ENCODE results near the gene ADGRG6. TPM values are rescaled to one million over a fixed set of nuclear protein-coding genes. Genes with fewer than 3 reads are reported as not detected.

Gene ADGRG6
- total and polyA plus RNA-seq, 4 donors = 18.7 to 110 (median 45.7) TPM

- TF ChIP-seq REST (IDR thresholded peaks at IDR 0.05) = no peak
- TF ChIP-seq NR2F2 (IDR thresholded peaks at IDR 0.05) = no peak
- no peak for TF ChIP-seq FOXA2 (IDR thresholded peaks at IDR 0.05)
- TF ChIP-seq SP1 (IDR thresholded peaks at IDR 0.05) = no peak
Measured at GRCh38 chr6:142373268-142374090, 71.7 kb downstream of the ADGRG6 start (continued).

- Histone ChIP-seq H3K9ac (ENCODE audit: low read depth in 1 of 2, low read length in 2 of 2) (no peak overlapping the region), H3K9me3 (ENCODE audit: control insufficient read depth in 4 of 4, low read length in 3 of 4) (no peaks in the 10 kb centered on the region), H3K4me3 (ENCODE audit: low read depth in 1 of 3, low read length in 3 of 3) (no peak overlapping the region), H3K36me3 (ENCODE audit: control insufficient read depth in 4 of 4, insufficient read depth in 3 of 4, low read depth in 1 of 4, low read length in 3 of 4) (peaks cover 0 to 9% (median 1%) of the 10 kb centered on the region in 4 donors), H3K4me1 (ENCODE audit: control insufficient read depth in 4 of 4, insufficient read depth in 4 of 4, low read length in 3 of 4) (peaks cover 9 to 37% (median 32%) of the 10 kb centered on the region in 4 donors), H3K27ac (ENCODE audit: low read depth in 1 of 2, low read length in 2 of 2) (peak overlapping the region; percentile 44 to 64), H3K27me3 (ENCODE audit: control insufficient read depth in 4 of 4, insufficient read depth in 4 of 4, low read length in 3 of 4) (no peaks in the 10 kb centered on the region)
- DNase-seq (ENCODE audit: low spot score) = no peak
- WGBS = 57% methylated on average over 4 of the region's 4 CpGs
- peak; percentile 92 for TF ChIP-seq REST (IDR thresholded peaks at IDR 0.05)
- no peak for TF ChIP-seq TAF1 (conservative IDR thresholded peaks at IDR 0.05)
- TF ChIP-seq HNF4A (conservative IDR thresholded peaks at IDR 0.05) = peak; percentile 22 to 49
Measured at GRCh38 chr6:142374091-142374770, 72.4 kb downstream of the ADGRG6 start.

- H3K4me3 ChIP-seq (ENCODE audit: low read depth in 1 of 3, low read length in 3 of 3) = peak overlapping the region in 1 of 3 donors; percentile 5
- H3K27ac ChIP-seq (ENCODE audit: low read depth in 1 of 2, low read length in 2 of 2) = peak overlapping the region; percentile 58 to 63
- H3K9me3 ChIP-seq (ENCODE audit: control insufficient read depth in 4 of 4, low read length in 3 of 4) = no peaks in the 10 kb centered on the region
- peak overlapping the region in 1 of 2 donors; percentile 48 for H3K9ac ChIP-seq (ENCODE audit: low read depth in 1 of 2, low read length in 2 of 2)
- no peak for DNase-seq (ENCODE audit: low spot score)
- peaks cover 0 to 7% (median 1%) of the 10 kb centered on the region in 4 donors for H3K36me3 ChIP-seq (ENCODE audit: control insufficient read depth in 4 of 4, insufficient read depth in 3 of 4, low read depth in 1 of 4, low read length in 3 of 4)
- H3K4me1 ChIP-seq (ENCODE audit: control insufficient read depth in 4 of 4, insufficient read depth in 4 of 4, low read length in 3 of 4) = peaks cover 9 to 37% (median 32%) of the 10 kb centered on the region in 4 donors
- WGBS = 28% methylated on average over 4 of the region's 4 CpGs
- no peaks in the 10 kb centered on the region for H3K27me3 ChIP-seq (ENCODE audit: control insufficient read depth in 4 of 4, insufficient read depth in 4 of 4, low read length in 3 of 4)
- TF ChIP-seq JUND (IDR thresholded peaks at IDR 0.05) (peak; percentile 85 to 92), HNF4A (conservative IDR thresholded peaks at IDR 0.05) (peak; percentile 89 to 94), TAF1 (conservative IDR thresholded peaks at IDR 0.05) (peak; percentile 33), RXRA (IDR thresholded peaks at IDR 0.05) (peak; percentile 83 to 86), EGR1 (IDR thresholded peaks at IDR 0.05; ENCODE audit: low read depth in 2 of 2) (peak in 1 of 2 donors; percentile 67), RAD21 (IDR thresholded peaks at IDR 0.05) (peak; percentile 48 to 57), SP1 (IDR thresholded peaks at IDR 0.05) (peak; percentile 87), ATF3 (IDR thresholded peaks at IDR 0.05) (peak; percentile 57), HNF4G (IDR thresholded peaks at IDR 0.05) (peak; percentile 88), YY1 (IDR thresholded peaks at IDR 0.05) (peak; percentile 77), NR2F2 (IDR thresholded peaks at IDR 0.05) (peak; percentile 81), FOXA2 (IDR thresholded peaks at IDR 0.05) (peak; percentile 78), REST (IDR thresholded peaks at IDR 0.05) (peak; percentile 76)
Measured at GRCh38 chr6:142374965-142375733, 73.3 kb downstream of the ADGRG6 start.

Data from liver (tissue), 9 donors.